Uterus (tissue), 4 donors: ENCODE results near the gene HPS5. TPM values are rescaled to one million over a fixed set of nuclear protein-coding genes. Genes with fewer than 3 reads are reported as not detected.

ENCODE experiments used
- DNase-seq, 2 donors: peaks; one replicate each; pipeline ENCODE4 v3.0.0-alpha.2; 2019 to 2020
- H3K27ac ChIP-seq, 2 donors: fragments of 200-600 bp; sonication (generic); 1 replicate in 1 of 2; 2 replicates in 1 of 2; pipeline ENCODE4 v1.5.1; 2016 to 2018
- H3K27me3 ChIP-seq, 2 donors: fragments of 200-600 bp; sonication (generic); one replicate each; pipeline ENCODE4 v1.5.1; 2018 to 2019; ENCODE audit warnings: control low read depth in 1 of 2
- H3K36me3 ChIP-seq, 2 donors: fragments of 200-600 bp; sonication (generic); one replicate each; pipeline ENCODE4 v1.5.1; 2019; ENCODE audit warnings: control low read depth in 1 of 2
- H3K4me1 ChIP-seq, 2 donors: fragments of 200-600 bp; sonication (generic); one replicate each; pipeline ENCODE4 v1.5.1; 2018 to 2019; ENCODE audit warnings: control low read depth in 1 of 2
- H3K4me3 ChIP-seq, 2 donors: fragments of 200-600 bp; sonication (generic); 1 replicate in 1 of 2; 2 replicates in 1 of 2; pipeline ENCODE4 v1.5.1; 2018 to 2019; ENCODE audit warnings: mild to moderate bottlenecking in 1 of 2
- H3K9me3 ChIP-seq, 2 donors: fragments of 200-600 bp; sonication (generic); one replicate each; pipeline ENCODE4 v1.5.1; 2019; ENCODE audit warnings: control low read depth in 1 of 2
- POLR2A ChIP-seq, 2 donors: fragments of 450-650 bp; IDR thresholded peaks; one replicate each; pipeline ENCODE4 v1.6.1; 2016; ENCODE audit warnings: antibody characterized with exemption in 2 of 2, mild to moderate bottlenecking in 1 of 2, moderate library complexity in 1 of 2
- intact Hi-C: fragments of 100-400 bp; cut with DNase I; formaldehyde crosslinking; loops from one replicate; pipeline ENCODE4 v1.15.1; 2023; ENCODE audit warnings: low total_unique reads
- total RNA-seq, 4 donors: library from RNA; depleted of rRNA in 3 of 4; stranded (reverse); fragments of >200 nt in 3 of 4; gene quantifications; one replicate each; pipeline versions ENCODE4 v1.1.0 to v1.2.4, GENCODE V29; 2014 to 2023
- TF ChIP-seq, protein P1 (sequence below), 4 experiments: fragments of 200-600 bp in 2 of 4; fragments of 450-650 bp in 2 of 4; sonication (generic) in 2 of 4; IDR thresholded peaks; one replicate each; pipeline ENCODE4 v1.5.1; 2016 to 2019; ENCODE audit warnings: antibody characterized with exemption in 4 of 4, mild to moderate bottlenecking in 2 of 4, moderate library complexity in 1 of 4
- donor health status: DM: yes; HTN: yes; CAD: no.

HPS5 gene
- total RNA-seq, 4 donors from 2014 or later, result 6.4 to 55.0 (median 35.9) TPM

DNA sequence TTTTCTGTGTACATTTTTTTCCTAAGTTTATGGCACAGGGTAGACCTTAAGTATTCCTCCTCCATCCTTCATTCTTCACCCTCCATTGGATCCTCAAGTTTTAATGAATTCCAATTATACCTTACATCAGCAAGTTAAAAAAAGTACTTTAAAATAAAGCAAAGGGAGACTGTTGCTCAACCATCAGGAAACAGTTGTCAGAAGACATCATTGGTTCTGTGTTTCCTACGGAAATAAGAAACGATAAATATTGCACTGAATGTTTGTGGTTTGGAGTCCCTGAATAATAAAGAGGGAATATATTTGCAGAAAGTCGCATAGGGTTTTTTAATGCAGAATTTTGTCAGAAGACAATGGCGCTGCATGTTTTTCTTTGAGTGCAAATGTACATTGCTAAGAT, 44.3 kb upstream of the HPS5 start:
- DNase-seq, result no peak
- Histone ChIP-seq H3K4me1 (no peaks in the 10 kb centered on the region), H3K9me3 (no peaks in the 10 kb centered on the region), H3K36me3 (no peaks in the 10 kb centered on the region), H3K4me3 (no peak overlapping the region), H3K27ac (no peak overlapping the region), H3K27me3 (no peaks in the 10 kb centered on the region)
- no peak for TF ChIP-seq POLR2A (IDR thresholded peaks at IDR 0.05)
- TF ChIP-seq, protein P1, sequence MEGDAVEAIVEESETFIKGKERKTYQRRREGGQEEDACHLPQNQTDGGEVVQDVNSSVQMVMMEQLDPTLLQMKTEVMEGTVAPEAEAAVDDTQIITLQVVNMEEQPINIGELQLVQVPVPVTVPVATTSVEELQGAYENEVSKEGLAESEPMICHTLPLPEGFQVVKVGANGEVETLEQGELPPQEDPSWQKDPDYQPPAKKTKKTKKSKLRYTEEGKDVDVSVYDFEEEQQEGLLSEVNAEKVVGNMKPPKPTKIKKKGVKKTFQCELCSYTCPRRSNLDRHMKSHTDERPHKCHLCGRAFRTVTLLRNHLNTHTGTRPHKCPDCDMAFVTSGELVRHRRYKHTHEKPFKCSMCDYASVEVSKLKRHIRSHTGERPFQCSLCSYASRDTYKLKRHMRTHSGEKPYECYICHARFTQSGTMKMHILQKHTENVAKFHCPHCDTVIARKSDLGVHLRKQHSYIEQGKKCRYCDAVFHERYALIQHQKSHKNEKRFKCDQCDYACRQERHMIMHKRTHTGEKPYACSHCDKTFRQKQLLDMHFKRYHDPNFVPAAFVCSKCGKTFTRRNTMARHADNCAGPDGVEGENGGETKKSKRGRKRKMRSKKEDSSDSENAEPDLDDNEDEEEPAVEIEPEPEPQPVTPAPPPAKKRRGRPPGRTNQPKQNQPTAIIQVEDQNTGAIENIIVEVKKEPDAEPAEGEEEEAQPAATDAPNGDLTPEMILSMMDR (IDR thresholded peaks at IDR 0.05), result no peak
- intact Hi-C loops, result no loop called here

DNA sequence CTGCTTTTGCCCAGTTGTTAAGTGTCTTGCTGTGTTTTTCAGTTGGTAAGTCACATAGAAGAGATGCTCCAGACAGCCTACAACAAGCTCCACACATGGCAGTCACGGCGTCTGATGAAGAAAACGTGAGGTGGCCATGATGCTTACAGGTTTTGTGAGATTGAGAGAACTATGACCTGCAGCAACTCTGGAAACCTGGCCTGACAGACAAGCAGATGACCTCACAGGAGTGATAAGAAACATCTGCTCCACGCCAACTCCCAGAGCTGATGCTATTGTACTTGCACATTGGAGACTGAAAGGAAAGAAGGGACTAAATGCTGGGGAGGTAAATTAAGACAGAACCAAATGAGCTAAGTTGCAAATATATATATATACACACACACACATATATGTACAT, 43.8 kb upstream of the HPS5 start:
- H3K36me3 ChIP-seq, result no peaks in the 10 kb centered on the region
- intact Hi-C loops, result no loop called here
- no peak for DNase-seq
- H3K27me3 ChIP-seq, result no peaks in the 10 kb centered on the region
- no peak overlapping the region for H3K27ac ChIP-seq
- H3K4me3 ChIP-seq, result no peak overlapping the region
- no peaks in the 10 kb centered on the region for H3K4me1 ChIP-seq
- H3K9me3 ChIP-seq, result no peaks in the 10 kb centered on the region
- TF ChIP-seq, protein P1 (IDR thresholded peaks at IDR 0.05), result no peak
- TF ChIP-seq POLR2A (IDR thresholded peaks at IDR 0.05), result no peak

DNA sequence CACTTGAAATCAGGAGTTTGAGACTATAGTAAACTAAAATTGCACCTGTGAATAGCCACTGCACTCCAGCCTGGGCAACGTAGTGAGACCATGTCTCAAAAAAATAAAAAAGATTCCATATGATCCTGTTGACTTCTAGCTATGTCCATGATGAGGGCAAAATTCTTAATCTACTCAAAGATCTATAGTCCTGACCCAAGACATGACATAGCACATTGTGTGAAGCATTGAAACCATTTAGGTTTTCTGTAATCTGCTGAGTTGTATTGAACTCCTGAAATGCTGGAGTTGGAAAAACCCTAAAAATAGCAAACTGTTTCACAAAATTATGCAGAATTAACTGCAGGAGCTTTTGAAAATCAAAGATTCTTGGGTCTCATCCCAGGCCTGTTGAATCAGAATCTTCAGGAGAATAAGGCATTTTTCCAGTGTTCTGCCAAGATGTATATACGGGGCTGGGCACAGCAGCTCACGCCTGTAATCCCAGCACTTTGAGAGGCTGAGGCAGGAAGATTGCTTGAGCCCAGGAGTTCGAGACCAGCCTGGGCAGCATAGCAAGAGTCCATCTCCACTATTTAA, 42.6 kb upstream of the HPS5 start:
- DNase-seq, result no peak
- Histone ChIP-seq H3K36me3 (no peaks in the 10 kb centered on the region), H3K4me1 (no peaks in the 10 kb centered on the region), H3K27me3 (no peaks in the 10 kb centered on the region), H3K9me3 (no peaks in the 10 kb centered on the region), H3K4me3 (no peak overlapping the region), H3K27ac (no peak overlapping the region)
- intact Hi-C loops, result no loop called here
- TF ChIP-seq POLR2A (IDR thresholded peaks at IDR 0.05), result no peak
- TF ChIP-seq, protein P1 (IDR thresholded peaks at IDR 0.05), result no peak

- H3K9me3 ChIP-seq, result no peaks in the 10 kb centered on the region
- no peak for DNase-seq
- no peaks in the 10 kb centered on the region for H3K4me1 ChIP-seq
- TF ChIP-seq POLR2A (IDR thresholded peaks at IDR 0.05), result no peak
- TF ChIP-seq, protein P1 (IDR thresholded peaks at IDR 0.05), result no peak
- no peak overlapping the region for H3K4me3 ChIP-seq
- H3K36me3 ChIP-seq, result no peaks in the 10 kb centered on the region
- H3K27me3 ChIP-seq, result no peaks in the 10 kb centered on the region
- no peak overlapping the region for H3K27ac ChIP-seq
- intact Hi-C loops, result no loop called here
Observed at GRCh38 chr11:18361154-18361553, 39.2 kb upstream of the HPS5 start.

DNA sequence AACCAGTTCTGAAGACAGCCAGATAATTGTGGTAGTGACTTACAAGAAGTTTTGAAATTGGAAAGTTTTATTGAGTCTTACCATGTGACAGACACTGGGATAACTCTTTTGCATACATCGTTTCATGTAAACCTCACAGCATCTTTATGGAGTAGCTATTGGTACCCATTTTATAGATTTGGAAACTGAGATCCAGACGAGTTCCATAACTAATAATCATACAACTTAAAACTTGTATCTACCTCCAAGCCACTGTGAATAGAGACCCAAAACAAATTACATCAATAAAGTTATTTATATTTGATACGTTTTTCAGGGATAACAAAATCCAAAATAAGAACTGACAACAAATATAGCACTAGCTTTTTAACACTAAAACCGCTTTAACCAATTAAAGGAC, 36.7 kb upstream of the HPS5 start:
- no peaks in the 10 kb centered on the region for H3K4me1 ChIP-seq
- no peaks in the 10 kb centered on the region for H3K36me3 ChIP-seq
- no peak overlapping the region for H3K27ac ChIP-seq
- intact Hi-C loops, result no loop called here
- H3K27me3 ChIP-seq, result no peaks in the 10 kb centered on the region
- no peaks in the 10 kb centered on the region for H3K9me3 ChIP-seq
- H3K4me3 ChIP-seq, result no peak overlapping the region
- TF ChIP-seq POLR2A (IDR thresholded peaks at IDR 0.05), result no peak
- no peak for DNase-seq

DNA sequence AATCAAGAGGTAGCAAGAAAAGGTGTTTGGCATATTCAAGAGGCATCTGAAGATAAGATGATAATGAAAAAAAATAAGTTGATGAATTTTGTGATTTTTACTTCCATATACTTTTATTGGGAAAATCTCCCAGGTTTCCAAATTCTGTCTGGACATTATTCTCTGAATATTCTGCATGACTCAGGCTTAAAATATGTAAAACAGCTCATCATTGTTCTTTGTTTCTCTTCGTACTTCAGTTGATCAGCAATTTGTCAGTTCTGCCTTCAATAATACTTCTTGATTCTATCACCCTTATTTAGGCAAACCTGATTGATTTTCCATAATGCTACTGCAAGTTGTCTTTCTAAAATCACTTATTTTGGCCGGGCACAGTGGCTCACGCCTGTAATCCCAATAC, 30.6 kb upstream of the HPS5 start:
- intact Hi-C loops, result no loop called here
- H3K27ac ChIP-seq, result no peak overlapping the region
- H3K4me1 ChIP-seq, result no peaks in the 10 kb centered on the region
- no peak for DNase-seq
- H3K27me3 ChIP-seq, result no peaks in the 10 kb centered on the region
- no peaks in the 10 kb centered on the region for H3K9me3 ChIP-seq
- no peak overlapping the region for H3K4me3 ChIP-seq
- no peaks in the 10 kb centered on the region for H3K36me3 ChIP-seq
- TF ChIP-seq POLR2A (IDR thresholded peaks at IDR 0.05), result no peak
- TF ChIP-seq, protein P1 (IDR thresholded peaks at IDR 0.05), result no peak
